Activated naive CD4-positive, alpha-beta T cell treated with anti-CD3 and anti-CD28 coated beads, Interleukin-2, amount 50 U/mL, for 72 hours (primary cell): ENCODE results near the gene RXRA. TPM values are rescaled to one million over a fixed set of nuclear protein-coding genes. Genes with fewer than 3 reads are reported as not detected.

Experiments used
- ATAC-seq, 2 donors: fragments of 150-1000 bp; cut with Tn5 transposase; 2 replicates each; pipeline ENCODE4 v1.10.0; 2021; ENCODE audit warnings: mild to moderate bottlenecking in 2 of 2, moderate library complexity in 2 of 2
- DNase-seq, 2 donors: peaks; one replicate each; pipeline ENCODE4 v3.0.0; 2021 to 2022; ENCODE audit warnings: low spot score in 2 of 2
- H3K27ac Mint-ChIP-seq, 2 donors: one replicate each; pipeline ENCODE4 v1.8.0; 2022; ENCODE audit warnings: mild to moderate bottlenecking in 2 of 2, mixed read lengths in 2 of 2
- H3K36me3 Mint-ChIP-seq, 2 donors: one replicate each; pipeline ENCODE4 v1.8.0; 2022; ENCODE audit warnings: mixed read lengths in 2 of 2
- H3K9me3 Mint-ChIP-seq, 2 donors: one replicate each; pipeline ENCODE4 v1.8.0; 2022; ENCODE audit warnings: mixed read lengths in 2 of 2
- total RNA-seq, 2 donors: library from RNA; stranded (reverse); gene quantifications; one replicate each; pipeline ENCODE4 v1.2.3, GENCODE V29; 2022

RXRA gene
- total RNA-seq, 2 donors from 2014 or later, result 0.25 to 7.9 TPM

GRCh38 chr9:134427153-134427782, 101.0 kb downstream of the RXRA start:
- DNase-seq (no peak), ATAC-seq (no peak)
- no peaks in the 10 kb centered on the region for H3K9me3 Mint-ChIP-seq
- H3K36me3 Mint-ChIP-seq, result no peaks in the 10 kb centered on the region
- no peak overlapping the region for H3K27ac Mint-ChIP-seq

- no peak for ATAC-seq
- Mint-ChIP-seq H3K27ac (no peak overlapping the region), H3K9me3 (no peaks in the 10 kb centered on the region), H3K36me3 (no peaks in the 10 kb centered on the region)
- DNase-seq, result no peak
Measured at GRCh38 chr9:134428559-134428958, 102.3 kb downstream of the RXRA start.

- H3K27ac Mint-ChIP-seq, result no peak overlapping the region
- no peaks in the 10 kb centered on the region for H3K9me3 Mint-ChIP-seq
- no peak for DNase-seq
- ATAC-seq, result no peak
- H3K36me3 Mint-ChIP-seq, result no peaks in the 10 kb centered on the region
Measured at GRCh38 chr9:134429007-134429406, 102.8 kb downstream of the RXRA start.

DNA sequence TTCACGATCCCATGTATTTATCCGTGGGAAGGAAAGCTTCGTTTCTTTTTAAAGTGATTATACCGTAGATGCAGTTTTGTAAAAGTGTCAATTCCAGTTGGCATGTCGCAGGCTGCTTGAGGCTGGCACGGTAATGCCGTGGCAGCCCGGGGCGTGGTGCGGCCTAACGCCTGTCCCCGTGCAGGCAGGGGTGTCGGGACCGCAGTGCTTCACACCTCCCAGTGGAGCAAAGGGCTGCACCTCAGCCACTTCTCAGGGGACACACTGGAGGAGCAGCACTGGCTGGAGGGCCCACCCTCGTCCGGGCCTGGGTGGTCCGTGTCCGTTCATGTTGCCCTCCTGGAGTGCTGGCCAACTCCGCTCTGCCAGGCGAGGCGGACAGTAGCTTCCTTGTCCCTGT, 103.2 kb downstream of the RXRA start:
- H3K36me3 Mint-ChIP-seq, result no peaks in the 10 kb centered on the region
- DNase-seq (no peak), ATAC-seq (no peak)
- no peak overlapping the region for H3K27ac Mint-ChIP-seq
- no peaks in the 10 kb centered on the region for H3K9me3 Mint-ChIP-seq

DNA sequence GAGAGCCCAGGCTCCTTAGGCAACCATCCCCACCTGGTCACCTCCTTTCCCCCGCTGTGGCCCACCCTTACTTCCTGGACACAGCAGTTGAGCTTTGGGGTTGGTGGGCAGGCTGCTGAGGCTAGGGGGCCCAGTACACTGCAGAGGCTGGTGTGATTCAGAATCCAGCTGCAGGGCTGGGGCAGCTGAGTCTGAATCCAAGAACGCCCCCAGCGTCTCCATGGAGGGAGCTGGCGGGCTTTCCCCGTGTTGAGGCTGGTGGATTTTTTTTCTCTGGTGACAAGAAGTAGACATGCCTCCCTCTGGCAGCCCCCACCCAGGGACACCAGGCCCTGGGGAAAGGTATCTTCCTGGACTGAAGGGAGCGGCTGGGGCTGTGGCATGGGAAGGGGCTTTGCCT, 104.8 kb downstream of the RXRA start:
- Mint-ChIP-seq H3K9me3 (no peaks in the 10 kb centered on the region), H3K36me3 (no peaks in the 10 kb centered on the region), H3K27ac (no peak overlapping the region)
- DNase-seq, result no peak
- no peak for ATAC-seq

DNA sequence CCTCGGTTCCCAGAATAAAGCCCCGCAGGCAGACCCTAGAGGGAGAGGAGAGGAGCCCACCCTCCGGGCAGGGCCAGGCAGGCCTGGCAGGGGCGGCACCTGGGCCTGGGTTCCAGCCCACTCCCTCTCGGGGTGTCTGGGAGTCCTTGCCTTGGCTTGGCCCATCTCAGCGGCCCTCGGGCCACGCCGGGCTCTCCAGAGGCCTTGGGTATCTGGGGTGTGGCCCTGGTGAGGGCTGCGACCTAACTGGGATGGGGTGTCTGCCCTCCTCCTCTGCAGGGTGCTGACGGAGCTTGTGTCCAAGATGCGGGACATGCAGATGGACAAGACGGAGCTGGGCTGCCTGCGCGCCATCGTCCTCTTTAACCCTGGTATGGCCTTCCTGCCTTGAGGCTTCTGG, 105.4 kb downstream of the RXRA start:
- Mint-ChIP-seq H3K9me3 (no peaks in the 10 kb centered on the region), H3K36me3 (no peaks in the 10 kb centered on the region), H3K27ac (no peak overlapping the region)
- DNase-seq, result no peak
- ATAC-seq, result no peak

GRCh38 chr9:134432471-134432870, 106.2 kb downstream of the RXRA start:
- Mint-ChIP-seq H3K27ac (no peak overlapping the region), H3K9me3 (no peaks in the 10 kb centered on the region), H3K36me3 (no peaks in the 10 kb centered on the region)
- ATAC-seq (no peak), DNase-seq (no peak)

GRCh38 chr9:134433101-134433500, 106.8 kb downstream of the RXRA start:
- no peaks in the 10 kb centered on the region for H3K36me3 Mint-ChIP-seq
- DNase-seq, result no peak
- peak overlapping the region in 1 of 2 donors; percentile 57 for H3K27ac Mint-ChIP-seq
- H3K9me3 Mint-ChIP-seq, result no peaks in the 10 kb centered on the region
- ATAC-seq, result no peak

- no peaks in the 10 kb centered on the region for H3K9me3 Mint-ChIP-seq
Measured at GRCh38 chr9:134433909-134434882, 107.9 kb downstream of the RXRA start.

DNA sequence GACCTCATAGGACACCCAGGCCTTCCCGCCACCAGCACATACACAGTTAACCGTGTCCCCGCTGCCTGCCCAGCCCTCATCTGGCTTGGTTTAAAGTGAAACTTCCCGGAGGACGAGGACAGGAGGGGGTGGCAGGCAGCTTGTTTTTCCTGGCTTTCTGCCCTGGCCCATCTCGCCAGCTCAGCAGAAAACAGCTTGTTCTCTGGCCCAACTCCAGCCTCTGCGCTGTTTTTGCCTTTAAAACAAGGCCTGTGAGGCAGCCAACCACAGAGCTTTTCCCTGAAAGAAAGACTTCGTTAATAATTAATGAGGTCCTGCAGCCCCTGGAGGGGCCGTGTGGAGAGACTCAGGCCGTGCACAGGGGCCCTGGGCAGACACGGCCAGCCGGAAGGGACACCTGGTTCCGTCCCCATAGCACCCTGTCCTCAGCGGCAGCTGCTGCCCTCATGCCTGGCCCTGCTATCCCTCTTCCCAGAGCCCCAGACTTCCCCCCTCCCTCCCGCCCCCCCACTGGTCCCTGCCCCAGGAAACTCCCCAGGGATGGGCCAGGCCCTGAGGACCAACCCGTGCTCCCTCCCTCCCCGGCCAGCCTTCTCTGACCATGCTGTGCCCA, 108.7 kb downstream of the RXRA start:
- ATAC-seq (no peak), DNase-seq (no peak)
- no peaks in the 10 kb centered on the region for H3K9me3 Mint-ChIP-seq
- no peaks in the 10 kb centered on the region for H3K36me3 Mint-ChIP-seq
- H3K27ac Mint-ChIP-seq, result no peak overlapping the region

More at GRCh38 chr9:134433909-134434882, 107.9 kb downstream of the RXRA start:
- no peak for DNase-seq
- Mint-ChIP-seq H3K36me3 (no peaks in the 10 kb centered on the region), H3K27ac (no peak overlapping the region)
- no peak for ATAC-seq

GRCh38 chr9:134435550-134436378, 109.5 kb downstream of the RXRA start:
- Mint-ChIP-seq H3K9me3 (no peaks in the 10 kb centered on the region), H3K27ac (peak overlapping the region in 1 of 2 donors; percentile 80), H3K36me3 (no peaks in the 10 kb centered on the region)
- no peak for DNase-seq
- no peak for ATAC-seq

GRCh38 chr9:134436379-134436762, 110.1 kb downstream of the RXRA start:
- DNase-seq (no peak), ATAC-seq (no peak)
- Mint-ChIP-seq H3K9me3 (no peaks in the 10 kb centered on the region), H3K36me3 (no peaks in the 10 kb centered on the region), H3K27ac (peak overlapping the region in 1 of 2 donors; percentile 80)

DNA sequence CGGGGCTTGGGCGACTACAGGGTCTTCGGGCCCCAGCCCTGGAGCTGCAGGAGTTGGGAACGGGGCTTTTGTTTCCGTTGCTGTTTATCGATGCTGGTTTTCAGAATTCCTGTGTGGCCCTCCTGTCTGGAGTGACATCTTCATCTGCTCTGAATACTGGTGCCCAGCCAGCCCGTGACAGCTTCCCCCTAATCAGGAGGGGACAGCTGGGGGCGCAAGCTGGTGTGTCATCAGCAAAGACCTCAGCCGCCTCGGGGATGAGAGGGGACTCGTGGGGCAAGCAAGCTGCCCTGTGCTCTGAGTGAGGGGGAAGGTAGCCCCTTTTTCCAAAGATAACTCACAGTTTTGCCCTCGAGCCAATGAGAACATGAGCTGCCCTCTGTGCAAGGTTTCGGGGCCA, 110.7 kb downstream of the RXRA start:
- no peak overlapping the region for H3K27ac Mint-ChIP-seq
- DNase-seq (no peak), ATAC-seq (no peak)
- no peaks in the 10 kb centered on the region for H3K9me3 Mint-ChIP-seq
- H3K36me3 Mint-ChIP-seq, result no peaks in the 10 kb centered on the region

GRCh38 chr9:134437403-134438194, 111.3 kb downstream of the RXRA start:
- Mint-ChIP-seq H3K27ac (no peak overlapping the region), H3K36me3 (no peaks in the 10 kb centered on the region), H3K9me3 (no peaks in the 10 kb centered on the region)
- no peak for DNase-seq
- no peak for ATAC-seq

- Mint-ChIP-seq H3K9me3 (no peaks in the 10 kb centered on the region), H3K36me3 (no peaks in the 10 kb centered on the region), H3K27ac (no peak overlapping the region)
- DNase-seq (no peak), ATAC-seq (no peak)
Measured at GRCh38 chr9:134438195-134438788, 112.0 kb downstream of the RXRA start.

DNA sequence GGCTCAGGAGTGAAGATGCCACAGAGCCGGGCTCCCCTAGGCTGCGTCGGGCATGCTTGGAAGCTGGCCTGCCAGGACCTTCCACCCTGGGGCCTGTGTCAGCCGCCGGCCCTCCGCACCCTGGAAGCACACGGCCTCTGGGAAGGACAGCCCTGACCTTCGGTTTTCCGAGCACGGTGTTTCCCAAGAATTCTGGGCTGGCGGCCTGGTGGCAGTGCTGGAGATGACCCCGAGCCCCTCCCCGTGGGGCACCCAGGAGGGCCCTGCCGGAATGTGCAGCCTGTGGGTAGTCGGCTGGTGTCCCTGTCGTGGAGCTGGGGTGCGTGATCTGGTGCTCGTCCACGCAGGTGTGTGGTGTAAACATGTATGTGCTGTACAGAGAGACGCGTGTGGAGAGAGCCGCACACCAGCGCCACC, 113.1 kb downstream of the RXRA start:
- Mint-ChIP-seq H3K36me3 (no peaks in the 10 kb centered on the region), H3K9me3 (no peaks in the 10 kb centered on the region), H3K27ac (no peak overlapping the region)
- DNase-seq (no peak), ATAC-seq (no peak)
